GM23338 (cell line): Measurements from ENCODE around the gene GORAB. TPM values are rescaled to one million over a fixed set of nuclear protein-coding genes. Genes with fewer than 3 reads are reported as not detected.

Experiments used
- ATAC-seq: fragments of 200-7000 bp; cut with Tn5 transposase; 3 replicates; pipeline ENCODE4 v1.9.1; 2020
- DNase-seq: peaks from one replicate; pipeline ENCODE4 v3.0.0-alpha.2; 2015; ENCODE audit warnings: low spot score
- H2AFZ ChIP-seq: fragments of 200-600 bp; sonication (generic); 2 replicates; pipeline ENCODE4 v1.8.0; 2016; ENCODE audit warnings: antibody characterized with exemption, mild to moderate bottlenecking, moderate library complexity
- H3F3A ChIP-seq: fragments of 200-600 bp; sonication (generic); replicated peaks from 2 replicates; pipeline ENCODE4 v1.8.0; 2017; ENCODE audit warnings: antibody characterized with exemption, mixed run types, low read depth
- H3K27ac ChIP-seq: fragments of 200-600 bp; sonication (generic); 2 replicates; pipeline ENCODE4 v1.6.1; 2016; ENCODE audit warnings: low read depth
- H3K27me3 ChIP-seq: fragments of 200-600 bp; sonication (generic); 2 replicates; pipeline ENCODE4 v1.8.0; 2016; ENCODE audit warnings: mild to moderate bottlenecking, mixed run types, moderate library complexity; ENCODE audit not compliant: insufficient read depth
- H3K36me3 ChIP-seq: fragments of 200-600 bp; sonication (generic); 2 replicates; pipeline ENCODE4 v1.8.0; 2016; ENCODE audit warnings: mild to moderate bottlenecking; ENCODE audit not compliant: insufficient read depth
- H3K4me1 ChIP-seq: fragments of 200-600 bp; sonication (generic); 2 replicates; pipeline ENCODE4 v1.8.0; 2016; ENCODE audit warnings: mild to moderate bottlenecking, moderate library complexity; ENCODE audit not compliant: insufficient read depth
- H3K4me2 ChIP-seq: fragments of 200-600 bp; sonication (generic); 2 replicates; pipeline ENCODE4 v1.7.1; 2017; ENCODE audit warnings: mixed run types
- H3K4me3 ChIP-seq: fragments of 200-600 bp; sonication (generic); 2 replicates; pipeline ENCODE4 v1.6.1; 2016; ENCODE audit warnings: mixed run types
- H3K79me2 ChIP-seq: fragments of 200-600 bp; sonication (generic); replicated peaks from 2 replicates; pipeline ENCODE4 v1.8.0; 2017; ENCODE audit warnings: mild to moderate bottlenecking; ENCODE audit not compliant: insufficient read depth
- H3K9me2 ChIP-seq: fragments of 200-600 bp; sonication (generic); 2 replicates; pipeline ENCODE4 v1.8.0; 2017; ENCODE audit not compliant: insufficient read depth
- H4K20me1 ChIP-seq: fragments of 200-600 bp; sonication (generic); replicated peaks from 2 replicates; pipeline ENCODE4 v1.8.0; 2017; ENCODE audit warnings: mild to moderate bottlenecking; ENCODE audit not compliant: insufficient read depth
- H3K27ac Mint-ChIP-seq: 2 replicates; pipeline ENCODE4 v1.8.0; 2020; ENCODE audit warnings: inconsistent platforms, mild to moderate bottlenecking, moderate library complexity, mixed read lengths
- H3K27me3 Mint-ChIP-seq: 3 replicates; pipeline ENCODE4 v1.8.0; 2022; ENCODE audit warnings: low read depth, mild to moderate bottlenecking, moderate library complexity, mixed read lengths, inconsistent platforms; ENCODE audit not compliant: insufficient read depth, poor library complexity
- H3K36me3 Mint-ChIP-seq: 3 replicates; pipeline ENCODE4 v1.8.0; 2021; ENCODE audit warnings: low read depth, mild to moderate bottlenecking, inconsistent platforms, moderate library complexity, mixed read lengths
- H3K4me1 Mint-ChIP-seq: 3 replicates; pipeline ENCODE4 v1.8.0; 2020; ENCODE audit warnings: mild to moderate bottlenecking, inconsistent platforms, mixed read lengths
- H3K4me3 Mint-ChIP-seq: 3 replicates; pipeline ENCODE4 v1.8.0; 2021; ENCODE audit warnings: moderate library complexity, mild to moderate bottlenecking, inconsistent platforms, mixed read lengths
- H3K9me3 Mint-ChIP-seq: 3 replicates; pipeline ENCODE4 v1.8.0; 2020; ENCODE audit warnings: moderate library complexity, mild to moderate bottlenecking, inconsistent platforms, mixed read lengths
- JUNB ChIP-seq: IDR thresholded peaks from one replicate; pipeline ENCODE4 v1.6.1; 2016; ENCODE audit warnings: antibody characterized with exemption; ENCODE audit not compliant: unreplicated experiment
- STAT1 ChIP-seq: IDR thresholded peaks from one replicate; pipeline ENCODE4 v1.6.1; 2016; ENCODE audit warnings: antibody characterized with exemption; ENCODE audit not compliant: unreplicated experiment
- ZNF331 ChIP-seq: fragments of 250-450 bp; sonication (Bioruptor Pico); IDR thresholded peaks from 2 replicates; pipeline ENCODE4 v1.5.0; 2020; ENCODE audit warnings: low read depth, mild to moderate bottlenecking, moderate library complexity
- polyA plus RNA-seq: library from polyadenylated mRNA; unstranded; fragments of >200 nt; fragmentation: Nextera tagmentation; extraction: Ambion mirVana; gene quantifications from 2 replicates; pipeline ENCODE4 v1.2.1, GENCODE V29; 2016
- total RNA-seq: library from RNA; depleted of rRNA; stranded (reverse); fragments of >200 nt; shearing (Covaris generic); gene quantifications from 2 replicates; pipeline ENCODE4 v1.2.3, GENCODE V29; 2014
- TF ChIP-seq, protein P1 (sequence below): IDR thresholded peaks from 2 replicates; pipeline ENCODE4 v1.6.1; 2016; ENCODE audit warnings: antibody characterized with exemption
- TF ChIP-seq, protein P2 (sequence below): fragments of 250-450 bp; sonication (Bioruptor Pico); IDR thresholded peaks from 2 replicates; pipeline ENCODE4 v1.5.0; 2020; ENCODE audit warnings: mild to moderate bottlenecking, moderate library complexity
- TF ChIP-seq, protein P3 (sequence below): IDR thresholded peaks from one replicate; pipeline ENCODE4 v1.6.1; 2018; ENCODE audit warnings: antibody characterized with exemption; ENCODE audit not compliant: unreplicated experiment

The GORAB gene
- total and polyA plus RNA-seq, 2 experiments from 2014 or later = 10.4 to 21.1 TPM

DNA sequence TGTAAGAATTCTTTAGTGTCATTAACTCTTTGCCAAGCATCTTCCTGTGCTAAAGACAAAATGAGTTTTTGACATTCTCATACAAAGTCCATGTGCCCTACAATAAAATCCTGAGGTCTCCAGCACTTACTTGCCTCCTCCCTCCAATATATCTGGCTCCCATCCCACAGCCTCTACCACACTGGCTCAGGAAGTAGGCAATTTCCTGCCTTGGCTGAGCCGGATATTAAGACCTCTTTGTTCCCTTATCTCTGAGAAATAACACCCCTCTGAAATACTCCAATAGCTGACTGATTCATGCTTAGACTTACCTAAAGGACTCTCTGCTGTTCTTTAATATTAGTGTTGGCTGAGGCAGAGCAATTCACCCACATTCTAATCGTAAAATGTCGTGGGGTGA, 37.6 kb upstream of the GORAB start:
- Mint-ChIP-seq H3K4me3 (no peak overlapping the region), H3K9me3 (no peaks in the 10 kb centered on the region), H3K4me1 (peaks cover 38% of the 10 kb centered on the region), H3K27me3 (peaks cover 3% of the 10 kb centered on the region), H3K27ac (peak overlapping the region; percentile 37; the same call in 1 of the 2 replicates), H3K36me3 (no peaks in the 10 kb centered on the region)
- no peaks in the 10 kb centered on the region for H3K9me2 ChIP-seq
- DNase-seq (peak; percentile 31), ATAC-seq (no peak)
- H3K4me1 ChIP-seq = peaks cover 39% of the 10 kb centered on the region
- peak overlapping the region; percentile 38; the same call in 1 of the 2 replicates for H2AFZ ChIP-seq
- no peaks in the 10 kb centered on the region for H3K36me3 ChIP-seq
- H3F3A ChIP-seq = no peaks in the 10 kb centered on the region
- no peak overlapping the region for H3K4me3 ChIP-seq
- no peaks in the 10 kb centered on the region for H3K27me3 ChIP-seq
- no peak for TF ChIP-seq JUNB
- TF ChIP-seq, protein P1, sequence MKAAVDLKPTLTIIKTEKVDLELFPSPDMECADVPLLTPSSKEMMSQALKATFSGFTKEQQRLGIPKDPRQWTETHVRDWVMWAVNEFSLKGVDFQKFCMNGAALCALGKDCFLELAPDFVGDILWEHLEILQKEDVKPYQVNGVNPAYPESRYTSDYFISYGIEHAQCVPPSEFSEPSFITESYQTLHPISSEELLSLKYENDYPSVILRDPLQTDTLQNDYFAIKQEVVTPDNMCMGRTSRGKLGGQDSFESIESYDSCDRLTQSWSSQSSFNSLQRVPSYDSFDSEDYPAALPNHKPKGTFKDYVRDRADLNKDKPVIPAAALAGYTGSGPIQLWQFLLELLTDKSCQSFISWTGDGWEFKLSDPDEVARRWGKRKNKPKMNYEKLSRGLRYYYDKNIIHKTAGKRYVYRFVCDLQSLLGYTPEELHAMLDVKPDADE = no peak
- no peak for TF ChIP-seq STAT1
- no peak for TF ChIP-seq ZNF331 (CRISPR knock-in tag)
- TF ChIP-seq, protein P2, sequence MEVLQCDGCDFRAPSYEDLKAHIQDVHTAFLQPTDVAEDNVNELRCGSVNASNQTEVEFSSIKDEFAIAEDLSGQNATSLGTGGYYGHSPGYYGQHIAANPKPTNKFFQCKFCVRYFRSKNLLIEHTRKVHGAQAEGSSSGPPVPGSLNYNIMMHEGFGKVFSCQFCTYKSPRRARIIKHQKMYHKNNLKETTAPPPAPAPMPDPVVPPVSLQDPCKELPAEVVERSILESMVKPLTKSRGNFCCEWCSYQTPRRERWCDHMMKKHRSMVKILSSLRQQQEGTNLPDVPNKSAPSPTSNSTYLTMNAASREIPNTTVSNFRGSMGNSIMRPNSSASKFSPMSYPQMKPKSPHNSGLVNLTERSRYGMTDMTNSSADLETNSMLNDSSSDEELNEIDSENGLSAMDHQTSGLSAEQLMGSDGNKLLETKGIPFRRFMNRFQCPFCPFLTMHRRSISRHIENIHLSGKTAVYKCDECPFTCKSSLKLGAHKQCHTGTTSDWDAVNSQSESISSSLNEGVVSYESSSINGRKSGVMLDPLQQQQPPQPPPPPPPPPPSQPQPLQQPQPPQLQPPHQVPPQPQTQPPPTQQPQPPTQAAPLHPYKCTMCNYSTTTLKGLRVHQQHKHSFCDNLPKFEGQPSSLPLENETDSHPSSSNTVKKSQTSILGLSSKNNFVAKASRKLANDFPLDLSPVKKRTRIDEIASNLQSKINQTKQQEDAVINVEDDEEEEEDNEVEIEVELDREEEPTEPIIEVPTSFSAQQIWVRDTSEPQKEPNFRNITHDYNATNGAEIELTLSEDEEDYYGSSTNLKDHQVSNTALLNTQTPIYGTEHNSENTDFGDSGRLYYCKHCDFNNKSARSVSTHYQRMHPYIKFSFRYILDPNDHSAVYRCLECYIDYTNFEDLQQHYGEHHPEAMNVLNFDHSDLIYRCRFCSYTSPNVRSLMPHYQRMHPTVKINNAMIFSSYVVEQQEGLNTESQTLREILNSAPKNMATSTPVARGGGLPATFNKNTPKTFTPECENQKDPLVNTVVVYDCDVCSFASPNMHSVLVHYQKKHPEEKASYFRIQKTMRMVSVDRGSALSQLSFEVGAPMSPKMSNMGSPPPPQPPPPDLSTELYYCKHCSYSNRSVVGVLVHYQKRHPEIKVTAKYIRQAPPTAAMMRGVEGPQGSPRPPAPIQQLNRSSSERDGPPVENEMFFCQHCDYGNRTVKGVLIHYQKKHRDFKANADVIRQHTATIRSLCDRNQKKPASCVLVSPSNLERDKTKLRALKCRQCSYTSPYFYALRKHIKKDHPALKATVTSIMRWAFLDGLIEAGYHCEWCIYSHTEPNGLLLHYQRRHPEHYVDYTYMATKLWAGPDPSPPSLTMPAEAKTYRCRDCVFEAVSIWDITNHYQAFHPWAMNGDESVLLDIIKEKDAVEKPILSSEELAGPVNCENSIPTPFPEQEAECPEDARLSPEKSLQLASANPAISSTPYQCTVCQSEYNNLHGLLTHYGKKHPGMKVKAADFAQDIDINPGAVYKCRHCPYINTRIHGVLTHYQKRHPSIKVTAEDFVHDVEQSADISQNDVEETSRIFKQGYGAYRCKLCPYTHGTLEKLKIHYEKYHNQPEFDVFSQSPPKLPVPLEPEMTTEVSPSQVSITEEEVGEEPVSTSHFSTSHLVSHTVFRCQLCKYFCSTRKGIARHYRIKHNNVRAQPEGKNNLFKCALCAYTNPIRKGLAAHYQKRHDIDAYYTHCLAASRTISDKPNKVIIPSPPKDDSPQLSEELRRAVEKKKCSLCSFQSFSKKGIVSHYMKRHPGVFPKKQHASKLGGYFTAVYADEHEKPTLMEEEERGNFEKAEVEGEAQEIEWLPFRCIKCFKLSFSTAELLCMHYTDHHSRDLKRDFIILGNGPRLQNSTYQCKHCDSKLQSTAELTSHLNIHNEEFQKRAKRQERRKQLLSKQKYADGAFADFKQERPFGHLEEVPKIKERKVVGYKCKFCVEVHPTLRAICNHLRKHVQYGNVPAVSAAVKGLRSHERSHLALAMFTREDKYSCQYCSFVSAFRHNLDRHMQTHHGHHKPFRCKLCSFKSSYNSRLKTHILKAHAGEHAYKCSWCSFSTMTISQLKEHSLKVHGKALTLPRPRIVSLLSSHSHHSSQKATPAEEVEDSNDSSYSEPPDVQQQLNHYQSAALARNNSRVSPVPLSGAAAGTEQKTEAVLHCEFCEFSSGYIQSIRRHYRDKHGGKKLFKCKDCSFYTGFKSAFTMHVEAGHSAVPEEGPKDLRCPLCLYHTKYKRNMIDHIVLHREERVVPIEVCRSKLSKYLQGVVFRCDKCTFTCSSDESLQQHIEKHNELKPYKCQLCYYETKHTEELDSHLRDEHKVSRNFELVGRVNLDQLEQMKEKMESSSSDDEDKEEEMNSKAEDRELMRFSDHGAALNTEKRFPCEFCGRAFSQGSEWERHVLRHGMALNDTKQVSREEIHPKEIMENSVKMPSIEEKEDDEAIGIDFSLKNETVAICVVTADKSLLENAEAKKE (CRISPR knock-in tag) = no peak
- TF ChIP-seq, protein P3, sequence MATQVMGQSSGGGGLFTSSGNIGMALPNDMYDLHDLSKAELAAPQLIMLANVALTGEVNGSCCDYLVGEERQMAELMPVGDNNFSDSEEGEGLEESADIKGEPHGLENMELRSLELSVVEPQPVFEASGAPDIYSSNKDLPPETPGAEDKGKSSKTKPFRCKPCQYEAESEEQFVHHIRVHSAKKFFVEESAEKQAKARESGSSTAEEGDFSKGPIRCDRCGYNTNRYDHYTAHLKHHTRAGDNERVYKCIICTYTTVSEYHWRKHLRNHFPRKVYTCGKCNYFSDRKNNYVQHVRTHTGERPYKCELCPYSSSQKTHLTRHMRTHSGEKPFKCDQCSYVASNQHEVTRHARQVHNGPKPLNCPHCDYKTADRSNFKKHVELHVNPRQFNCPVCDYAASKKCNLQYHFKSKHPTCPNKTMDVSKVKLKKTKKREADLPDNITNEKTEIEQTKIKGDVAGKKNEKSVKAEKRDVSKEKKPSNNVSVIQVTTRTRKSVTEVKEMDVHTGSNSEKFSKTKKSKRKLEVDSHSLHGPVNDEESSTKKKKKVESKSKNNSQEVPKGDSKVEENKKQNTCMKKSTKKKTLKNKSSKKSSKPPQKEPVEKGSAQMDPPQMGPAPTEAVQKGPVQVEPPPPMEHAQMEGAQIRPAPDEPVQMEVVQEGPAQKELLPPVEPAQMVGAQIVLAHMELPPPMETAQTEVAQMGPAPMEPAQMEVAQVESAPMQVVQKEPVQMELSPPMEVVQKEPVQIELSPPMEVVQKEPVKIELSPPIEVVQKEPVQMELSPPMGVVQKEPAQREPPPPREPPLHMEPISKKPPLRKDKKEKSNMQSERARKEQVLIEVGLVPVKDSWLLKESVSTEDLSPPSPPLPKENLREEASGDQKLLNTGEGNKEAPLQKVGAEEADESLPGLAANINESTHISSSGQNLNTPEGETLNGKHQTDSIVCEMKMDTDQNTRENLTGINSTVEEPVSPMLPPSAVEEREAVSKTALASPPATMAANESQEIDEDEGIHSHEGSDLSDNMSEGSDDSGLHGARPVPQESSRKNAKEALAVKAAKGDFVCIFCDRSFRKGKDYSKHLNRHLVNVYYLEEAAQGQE = no peak
- H4K20me1 ChIP-seq = no peaks in the 10 kb centered on the region
- no peaks in the 10 kb centered on the region for H3K79me2 ChIP-seq
- H3K27ac ChIP-seq = no peak overlapping the region
- H3K4me2 ChIP-seq = peak overlapping the region; percentile 56; the same call in 1 of the 2 replicates
